ENCODE results near the gene PLXNA4.

DNA sequence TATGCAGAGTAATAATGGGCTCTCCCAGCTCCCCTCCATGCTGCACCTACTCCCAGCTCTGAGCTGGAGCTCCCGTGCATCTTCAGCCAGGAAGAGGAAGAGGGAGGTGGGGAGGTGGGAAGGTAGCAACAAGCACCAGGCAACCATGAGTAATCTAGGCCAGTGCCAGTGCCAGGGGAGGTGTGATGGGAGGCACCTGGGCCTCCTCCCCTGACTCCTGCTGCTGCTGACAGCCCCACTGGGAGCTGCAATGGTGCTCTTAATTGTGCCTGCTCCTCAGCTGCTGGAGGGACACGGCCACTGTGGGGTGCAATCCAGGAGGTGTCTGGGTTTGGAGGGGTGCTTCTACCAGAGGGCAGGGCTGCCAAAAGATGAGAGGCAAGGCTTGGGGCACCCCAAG, 243.0 kb downstream of the PLXNA4 start:
- TF ChIP-seq, protein P1, sequence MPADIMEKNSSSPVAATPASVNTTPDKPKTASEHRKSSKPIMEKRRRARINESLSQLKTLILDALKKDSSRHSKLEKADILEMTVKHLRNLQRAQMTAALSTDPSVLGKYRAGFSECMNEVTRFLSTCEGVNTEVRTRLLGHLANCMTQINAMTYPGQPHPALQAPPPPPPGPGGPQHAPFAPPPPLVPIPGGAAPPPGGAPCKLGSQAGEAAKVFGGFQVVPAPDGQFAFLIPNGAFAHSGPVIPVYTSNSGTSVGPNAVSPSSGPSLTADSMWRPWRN (IDR thresholded peaks at IDR 0.05; ENCODE audit: low read depth) = no peak
- no peak for TF ChIP-seq JUN (IDR thresholded peaks at IDR 0.05; ENCODE audit: borderline replicate concordance, low read depth, low read length)
- no peak for TF ChIP-seq JUN (CRISPR knock-in tag; IDR thresholded peaks at IDR 0.05; ENCODE audit: borderline replicate concordance)
- TF ChIP-seq, protein P2, sequence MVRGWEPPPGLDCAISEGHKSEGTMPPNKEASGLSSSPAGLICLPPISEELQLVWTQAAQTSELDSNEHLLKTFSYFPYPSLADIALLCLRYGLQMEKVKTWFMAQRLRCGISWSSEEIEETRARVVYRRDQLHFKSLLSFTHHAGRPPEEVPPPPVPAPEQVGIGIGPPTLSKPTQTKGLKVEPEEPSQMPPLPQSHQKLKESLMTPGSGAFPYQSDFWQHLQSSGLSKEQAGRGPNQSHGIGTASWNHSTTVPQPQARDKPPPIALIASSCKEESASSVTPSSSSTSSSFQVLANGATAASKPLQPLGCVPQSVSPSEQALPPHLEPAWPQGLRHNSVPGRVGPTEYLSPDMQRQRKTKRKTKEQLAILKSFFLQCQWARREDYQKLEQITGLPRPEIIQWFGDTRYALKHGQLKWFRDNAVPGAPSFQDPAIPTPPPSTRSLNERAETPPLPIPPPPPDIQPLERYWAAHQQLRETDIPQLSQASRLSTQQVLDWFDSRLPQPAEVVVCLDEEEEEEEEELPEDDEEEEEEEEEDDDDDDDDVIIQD (CRISPR knock-in tag; IDR thresholded peaks at IDR 0.05) = no peak
